Measurements from ENCODE around the gene SERTAD4. TPM values are rescaled to one million over a fixed set of nuclear protein-coding genes. Genes with fewer than 3 reads are reported as not detected.

The SERTAD4 gene
- total RNA-seq, 4 donors from 2014 or later, result 6.4 to 8.8 (median 8.1) TPM

- Histone ChIP-seq H3K27me3 (no peaks in the 10 kb centered on the region), H3K27ac (no peak overlapping the region), H3K9me3 (no peaks in the 10 kb centered on the region), H3K4me1 (no peaks in the 10 kb centered on the region), H3K4me3 (no peak overlapping the region), H3K36me3 (no peaks in the 10 kb centered on the region)
- TF ChIP-seq POLR2A (IDR thresholded peaks at IDR 0.05), result no peak
- TF ChIP-seq CTCF (IDR thresholded peaks at IDR 0.05), result no peak
- DNase-seq, result no peak
- intact Hi-C loops (cut with DNase I; ENCODE audit: low total_unique reads), result no loop called here
Observed at GRCh38 chr1:210269981-210270380, 37.4 kb downstream of the SERTAD4 start.

GRCh38 chr1:210272666-210273065, 40.1 kb downstream of the SERTAD4 start:
- H3K27ac ChIP-seq, result no peak overlapping the region
- no peaks in the 10 kb centered on the region for H3K4me1 ChIP-seq
- TF ChIP-seq CTCF (IDR thresholded peaks at IDR 0.05), result no peak
- no peak for TF ChIP-seq POLR2A (IDR thresholded peaks at IDR 0.05)
- H3K9me3 ChIP-seq, result no peaks in the 10 kb centered on the region
- no peaks in the 10 kb centered on the region for H3K27me3 ChIP-seq
- DNase-seq, result no peak
- intact Hi-C loops (cut with DNase I; ENCODE audit: low total_unique reads), result no loop called here
- no peak overlapping the region for H3K4me3 ChIP-seq
- H3K36me3 ChIP-seq, result no peaks in the 10 kb centered on the region

- peaks cover 0 to 10% of the 10 kb centered on the region in 2 donors for H3K9me3 ChIP-seq
- DNase-seq, result no peak
- H3K27me3 ChIP-seq, result no peaks in the 10 kb centered on the region
- no peak overlapping the region for H3K27ac ChIP-seq
- TF ChIP-seq POLR2A (IDR thresholded peaks at IDR 0.05), result no peak
- no peak for TF ChIP-seq CTCF (IDR thresholded peaks at IDR 0.05)
- no peaks in the 10 kb centered on the region for H3K36me3 ChIP-seq
- H3K4me3 ChIP-seq, result no peak overlapping the region
- intact Hi-C loops (cut with DNase I; ENCODE audit: low total_unique reads), result no loop called here
- H3K4me1 ChIP-seq, result no peaks in the 10 kb centered on the region
Observed at GRCh38 chr1:210280221-210280620, 47.6 kb downstream of the SERTAD4 start.

- no peak for DNase-seq
- no peak overlapping the region for H3K4me3 ChIP-seq
- intact Hi-C loops (cut with DNase I; ENCODE audit: low total_unique reads), result no loop called here
- TF ChIP-seq POLR2A (IDR thresholded peaks at IDR 0.05), result no peak
- TF ChIP-seq CTCF (IDR thresholded peaks at IDR 0.05), result no peak
- H3K27ac ChIP-seq, result no peak overlapping the region
- H3K36me3 ChIP-seq, result no peaks in the 10 kb centered on the region
- H3K9me3 ChIP-seq, result no peaks in the 10 kb centered on the region
- H3K27me3 ChIP-seq, result no peaks in the 10 kb centered on the region
- no peaks in the 10 kb centered on the region for H3K4me1 ChIP-seq
Observed at GRCh38 chr1:210288116-210288515, 55.5 kb downstream of the SERTAD4 start.

- no peak overlapping the region for H3K27ac ChIP-seq
- no peak overlapping the region for H3K4me3 ChIP-seq
- TF ChIP-seq CTCF (IDR thresholded peaks at IDR 0.05) (no peak), POLR2A (IDR thresholded peaks at IDR 0.05) (no peak)
- intact Hi-C loops (cut with DNase I; ENCODE audit: low total_unique reads), result no loop called here
- no peaks in the 10 kb centered on the region for H3K27me3 ChIP-seq
- no peaks in the 10 kb centered on the region for H3K36me3 ChIP-seq
- H3K9me3 ChIP-seq, result no peaks in the 10 kb centered on the region
- H3K4me1 ChIP-seq, result peaks cover 0 to 8% of the 10 kb centered on the region in 2 donors
- DNase-seq, result no peak
Observed at GRCh38 chr1:210289248-210289647, 56.7 kb downstream of the SERTAD4 start.

Measured in uterus (tissue), 4 donors.